GM19035 (cell line): ENCODE measurements around the gene DNAAF9.

Experiments used
- ATAC-seq: cut with Tn5 transposase; IDR thresholded peaks from one replicate; pipeline ENCODE4 v1.9.1; 2021; ENCODE audit not compliant: unreplicated experiment

Gene DNAAF9

GRCh38 chr20:3378138-3378537 is 29.3 kb downstream of the DNAAF9 start:
- ATAC-seq: no peak

GRCh38 chr20:3377644-3378043 is 29.8 kb downstream of the DNAAF9 start:
- no peak for ATAC-seq

- ATAC-seq: no peak
Measured at GRCh38 chr20:3374296-3374695, 33.2 kb downstream of the DNAAF9 start.

- ATAC-seq: no peak
Measured at GRCh38 chr20:3371754-3372153, 35.7 kb downstream of the DNAAF9 start.

GRCh38 chr20:3367089-3367488 is 40.4 kb downstream of the DNAAF9 start:
- no peak for ATAC-seq

GRCh38 chr20:3364323-3365013 is 43.0 kb downstream of the DNAAF9 start:
- ATAC-seq: no peak

GRCh38 chr20:3360752-3361151 is 46.7 kb downstream of the DNAAF9 start:
- ATAC-seq: no peak

GRCh38 chr20:3358676-3359340 is 48.7 kb downstream of the DNAAF9 start:
- no peak for ATAC-seq
